GM21367 (cell line): ENCODE measurements around the gene CGB7.
"Not testable (repeated sequence)": the region's sequence is repeated elsewhere in the genome, so short reads cannot be mapped to it uniquely, and the experiment has no call there.

Source experiments
- ATAC-seq: cut with Tn5 transposase; IDR thresholded peaks from one replicate; pipeline ENCODE4 v1.9.1; 2021; ENCODE audit not compliant: unreplicated experiment

CGB7 gene

DNA sequence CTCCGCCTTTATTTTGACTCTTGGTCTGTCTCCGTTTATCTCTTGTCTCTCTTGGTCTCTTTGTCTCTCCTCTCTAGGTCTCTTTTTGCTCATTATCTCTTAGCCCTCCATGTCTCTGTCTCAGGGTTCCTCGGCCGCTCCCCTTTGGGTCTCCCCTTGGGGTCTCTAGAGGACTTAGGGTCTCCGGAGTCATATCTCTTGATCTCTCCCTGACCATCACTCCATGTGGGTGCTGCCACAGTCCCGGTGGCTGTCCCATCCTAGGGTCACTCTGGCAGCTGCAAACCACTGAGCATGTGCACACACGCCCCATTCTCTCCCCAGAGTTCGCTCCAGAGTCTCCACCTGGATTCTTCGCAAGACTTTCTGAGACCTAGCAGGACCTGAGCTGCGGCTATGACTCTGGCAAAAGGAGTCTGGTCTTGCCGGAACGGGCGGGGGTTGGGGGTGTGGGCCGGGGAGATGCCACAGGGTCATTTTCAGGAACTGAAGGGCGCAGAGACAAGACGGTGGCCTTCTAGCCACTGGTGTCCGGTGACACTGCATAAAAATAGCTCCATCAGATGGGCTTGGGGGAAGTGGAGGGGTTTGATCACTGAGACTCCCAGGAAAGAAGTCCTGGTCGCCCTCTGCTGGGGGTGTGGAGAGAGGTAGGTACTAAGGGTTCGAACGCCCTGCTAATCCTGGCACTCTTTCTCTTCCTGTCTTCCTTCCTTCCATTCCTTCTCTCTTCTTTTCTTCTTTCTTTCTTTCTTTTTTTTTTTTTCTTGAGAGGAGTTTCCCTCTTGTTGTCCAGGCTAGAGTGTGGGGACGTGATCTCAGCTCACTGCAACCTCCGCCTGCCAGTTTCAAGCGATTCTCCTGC, 16.2 kb upstream of the CGB7 start:
- ATAC-seq, result no peak

DNA sequence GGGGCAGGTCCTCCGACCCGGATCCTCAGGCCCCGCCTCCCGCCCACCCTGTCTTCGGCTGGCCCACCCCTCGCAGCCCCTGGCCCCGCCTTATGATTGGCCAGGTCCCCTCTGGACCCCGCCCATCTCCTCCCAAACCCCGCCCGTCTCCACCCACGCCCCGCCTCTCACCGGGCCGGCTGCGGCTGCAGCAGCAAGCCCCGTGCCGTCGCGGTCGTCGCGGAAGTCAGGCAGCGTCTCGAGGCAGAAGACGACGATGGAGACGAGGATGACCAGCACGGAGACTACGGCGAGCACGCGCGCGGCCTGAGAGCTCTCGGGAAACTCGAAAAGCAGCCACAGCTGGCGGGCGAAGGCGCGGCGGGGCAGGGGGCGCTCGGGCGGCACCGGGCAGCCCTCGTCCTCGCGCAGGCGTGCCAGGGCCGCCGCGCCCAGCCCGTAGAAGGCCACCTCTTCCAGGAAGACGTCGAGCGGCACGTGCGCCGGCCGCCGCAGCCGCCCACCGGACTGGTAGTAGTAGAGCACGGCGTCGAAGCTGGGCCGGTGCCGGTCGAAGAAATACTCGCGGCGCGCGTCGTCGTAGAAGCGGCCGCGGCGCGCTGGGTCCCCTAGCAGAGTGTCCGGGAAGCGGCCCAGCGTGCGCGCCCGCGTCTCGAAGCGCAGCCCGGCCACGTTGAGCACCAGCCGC, 14.5 kb upstream of the CGB7 start:
- ATAC-seq, result no peak

DNA sequence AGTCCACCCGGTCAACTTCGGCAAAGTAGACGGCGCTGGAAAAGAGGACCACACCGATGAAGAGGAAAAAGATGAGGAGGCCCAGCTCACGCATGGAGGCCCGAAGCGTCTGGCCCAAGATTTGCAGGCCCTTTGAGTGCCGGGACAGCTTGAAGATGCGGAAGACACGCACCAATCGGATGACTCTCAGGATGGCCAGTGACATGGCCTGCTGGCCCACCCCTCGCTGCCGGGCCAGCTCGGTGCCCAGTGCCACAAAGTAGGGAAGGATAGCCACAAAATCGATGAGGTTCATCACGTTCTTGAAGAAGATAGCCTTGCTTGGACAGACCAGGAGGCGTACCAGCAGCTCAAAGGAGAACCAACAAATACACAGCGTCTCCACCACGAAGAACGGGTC, 12.9 kb upstream of the CGB7 start:
- no peak for ATAC-seq

DNA sequence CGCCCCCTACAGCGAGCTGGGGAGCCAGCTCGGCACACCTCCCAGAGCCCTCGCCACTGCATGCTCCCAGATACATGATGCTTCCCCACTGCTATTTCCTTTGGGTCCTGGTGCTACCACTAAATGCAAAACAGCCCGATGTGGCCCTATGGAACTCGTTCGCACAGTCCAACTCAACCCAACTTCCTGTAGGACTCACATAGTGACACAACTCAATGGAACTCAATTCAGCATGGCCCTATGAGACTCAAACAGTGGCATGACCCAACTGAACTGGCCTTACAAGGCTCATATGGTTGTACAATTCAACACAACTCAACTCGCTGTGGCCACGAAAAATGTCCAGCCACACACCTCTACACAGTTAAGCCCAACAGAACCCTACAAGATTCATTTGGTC, 11.5 kb upstream of the CGB7 start:
- no peak for ATAC-seq

GRCh38 chr19:49067554-49067953, 10.0 kb upstream of the CGB7 start:
- no peak for ATAC-seq

DNA sequence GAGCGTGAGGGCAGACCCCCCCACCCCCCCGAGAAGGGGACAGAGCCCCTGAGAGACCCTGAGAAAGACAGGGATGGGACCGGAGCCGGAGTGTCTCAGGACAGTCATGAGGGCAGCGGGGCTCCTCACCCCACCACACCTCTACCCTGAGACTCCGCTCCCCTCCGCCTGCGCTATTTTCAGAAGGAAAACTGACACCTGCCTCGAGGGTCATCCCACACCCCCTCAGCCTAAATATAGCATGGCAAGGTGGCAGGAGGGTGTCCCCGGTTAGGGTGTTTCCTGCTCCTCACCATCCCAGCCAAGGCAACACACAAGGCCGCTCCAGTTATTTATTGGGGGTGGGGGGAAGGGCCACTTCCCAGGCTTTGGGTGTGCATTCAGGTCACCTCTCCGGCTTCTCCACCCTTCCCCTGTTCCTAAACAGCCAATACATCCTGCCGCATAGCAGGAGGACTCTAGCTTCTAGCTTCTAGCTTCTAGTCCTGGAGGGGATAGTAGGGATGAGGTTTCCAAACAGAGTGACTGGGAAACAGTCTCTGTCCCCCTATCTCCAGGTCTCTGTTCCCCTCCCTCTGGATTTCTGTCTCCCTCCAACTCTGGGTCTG, 8.5 kb upstream of the CGB7 start:
- ATAC-seq, result no peak

- no peak for ATAC-seq
Measured at GRCh38 chr19:49064768-49065611, 7.4 kb upstream of the CGB7 start, which contains the start of gene NTF4. Gene NTF4 (minus strand): TSS chr19:49064818. CDS start chr19:49061997, 2,821 bp downstream.

DNA sequence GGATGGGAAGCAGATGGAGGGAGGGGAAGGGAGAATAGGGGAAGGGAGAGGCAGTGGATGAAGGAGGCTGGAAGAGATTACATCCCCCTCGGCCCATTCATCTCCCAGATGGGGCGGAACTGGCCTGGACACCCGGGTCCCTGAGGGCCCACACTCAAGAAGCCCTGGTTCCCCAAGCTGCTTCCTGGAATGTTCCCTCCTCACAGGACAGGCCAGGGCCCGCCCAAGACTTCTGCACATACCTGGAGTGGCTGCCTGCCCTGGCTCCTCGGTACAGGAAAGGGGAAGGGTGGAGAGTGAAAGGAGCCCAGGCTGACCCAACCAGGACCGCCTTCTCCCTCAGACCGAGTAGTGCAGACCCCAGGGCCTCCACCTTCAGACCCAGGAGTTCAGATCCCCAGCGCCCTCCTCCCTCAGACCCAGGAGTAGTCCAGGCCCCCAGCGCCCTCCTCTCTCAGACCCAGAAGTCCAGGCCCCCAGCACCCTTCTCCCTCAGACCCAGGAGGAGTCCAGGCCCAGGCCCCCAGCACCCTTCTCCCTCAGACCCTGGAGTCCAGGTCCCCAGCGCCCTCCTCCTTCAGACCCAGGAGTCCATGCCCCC, 6.6 kb upstream of the CGB7 start:
- no peak for ATAC-seq

- no peak for ATAC-seq
Measured at GRCh38 chr19:49061445-49061844, 3.9 kb upstream of the CGB7 start.

GRCh38 chr19:49061000-49061399, 3.5 kb upstream of the CGB7 start:
- no peak for ATAC-seq

- ATAC-seq, result no peak
Measured at GRCh38 chr19:49059053-49059452, 1.5 kb upstream of the CGB7 start.

DNA sequence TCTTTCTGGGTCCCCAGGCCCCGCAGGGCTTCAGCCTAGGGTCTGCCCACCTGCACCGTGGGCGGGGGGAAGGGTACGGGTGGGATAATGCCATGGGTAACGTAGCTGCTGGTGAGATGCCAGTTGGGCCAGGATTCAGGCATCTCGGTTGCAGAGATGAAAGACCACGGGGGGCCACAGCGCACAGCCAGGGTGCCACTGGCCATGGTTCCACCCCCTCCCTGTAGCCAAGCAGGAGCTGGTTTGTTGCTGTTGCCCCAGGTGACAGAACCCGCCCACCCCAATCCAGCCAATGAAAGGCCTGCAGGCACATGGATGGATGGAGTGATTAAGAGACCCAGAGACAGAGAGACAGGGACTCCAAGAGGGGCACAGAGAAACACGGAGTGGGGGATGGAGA, 1.0 kb upstream of the CGB7 start:
- no peak for ATAC-seq

DNA sequence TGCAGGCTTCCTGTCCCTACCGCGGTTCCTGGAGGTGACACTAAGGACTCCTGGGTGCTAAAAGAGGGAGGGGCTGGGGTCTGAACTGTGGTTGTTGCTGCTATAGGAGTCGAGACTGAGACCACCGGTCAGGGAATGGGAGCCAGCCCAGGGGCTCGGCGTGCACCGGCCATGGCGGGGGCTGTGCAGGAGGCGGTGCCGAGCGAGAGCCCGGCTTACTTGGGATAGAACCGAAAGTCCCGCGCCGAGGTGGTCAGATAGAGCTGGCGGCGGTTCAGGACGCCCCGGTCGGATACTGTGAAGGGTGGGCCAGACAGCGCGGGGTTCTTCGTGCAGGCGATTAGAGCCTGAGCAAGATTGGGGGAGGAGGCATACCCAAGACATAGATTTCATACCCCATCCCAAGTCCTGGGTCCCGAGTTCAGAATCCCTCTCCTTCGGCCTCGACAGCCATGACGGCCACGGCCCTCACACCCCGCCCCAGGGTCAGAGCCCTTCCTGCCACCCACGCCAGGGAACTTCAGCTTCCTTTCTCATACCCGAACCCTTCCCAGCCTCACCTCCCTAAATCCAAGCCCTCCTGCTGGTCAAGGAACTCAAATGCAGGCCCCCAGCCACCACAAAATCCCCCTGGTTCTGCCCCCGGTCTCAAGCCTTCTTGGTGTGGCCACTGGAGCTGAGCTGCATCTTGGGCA, 500 bp downstream of the CGB7 start:
- not testable (repeated sequence) for ATAC-seq

GRCh38 chr19:49056101-49056901, 1.2 kb downstream of the CGB7 start:
- ATAC-seq, result no peak

DNA sequence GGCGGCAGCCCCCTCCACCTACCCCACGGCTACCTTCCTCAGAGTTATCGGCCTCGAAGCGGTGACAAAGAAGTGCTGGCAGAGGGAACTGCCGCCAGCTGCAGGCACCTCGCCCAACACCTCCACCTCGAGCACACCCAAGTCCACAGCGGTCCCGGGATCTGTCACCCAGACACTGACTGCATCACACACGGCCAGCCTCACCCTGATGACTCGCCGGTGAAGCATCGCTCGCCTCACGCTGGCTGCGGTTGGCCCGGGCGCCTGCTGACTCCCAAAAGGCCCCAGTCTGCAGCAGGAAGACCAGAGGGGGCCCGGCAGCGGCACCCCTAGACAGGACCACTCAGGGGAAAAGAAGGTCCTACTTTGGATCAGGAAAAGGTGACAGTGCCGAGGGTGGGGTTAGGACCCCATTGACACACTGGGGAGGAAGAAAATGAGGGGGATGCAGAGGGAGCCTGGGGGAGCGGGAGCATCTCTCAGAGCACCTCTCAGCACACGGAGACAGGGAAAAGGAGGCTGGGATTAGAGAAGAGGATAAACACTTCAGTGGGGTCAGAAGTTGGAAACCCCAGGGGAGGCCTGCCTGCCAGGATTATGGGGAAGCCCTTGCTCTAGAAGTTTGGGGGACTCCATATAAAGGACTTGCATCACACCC, 7.0 kb downstream of the CGB7 start:
- not testable (repeated sequence) for ATAC-seq

DNA sequence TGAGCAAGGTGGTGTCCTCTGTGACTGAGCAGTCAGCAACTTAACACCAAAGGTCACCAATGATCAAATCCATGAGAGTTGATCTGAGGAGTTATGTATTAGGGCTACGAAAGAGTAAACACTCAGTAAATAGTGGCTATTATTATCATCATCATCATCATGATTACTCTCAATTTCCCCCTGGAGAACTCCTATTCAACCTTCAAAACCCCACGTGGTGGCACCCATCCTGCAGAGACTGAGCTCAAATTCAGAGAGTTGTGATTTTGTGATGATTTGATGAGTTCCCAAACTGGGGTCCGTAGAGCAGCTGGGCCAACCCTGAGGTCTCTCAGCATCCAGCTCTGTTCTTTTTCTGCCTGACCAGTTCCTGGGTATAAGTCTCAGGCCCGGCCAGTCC, 7.7 kb downstream of the CGB7 start:
- not testable (repeated sequence) for ATAC-seq

DNA sequence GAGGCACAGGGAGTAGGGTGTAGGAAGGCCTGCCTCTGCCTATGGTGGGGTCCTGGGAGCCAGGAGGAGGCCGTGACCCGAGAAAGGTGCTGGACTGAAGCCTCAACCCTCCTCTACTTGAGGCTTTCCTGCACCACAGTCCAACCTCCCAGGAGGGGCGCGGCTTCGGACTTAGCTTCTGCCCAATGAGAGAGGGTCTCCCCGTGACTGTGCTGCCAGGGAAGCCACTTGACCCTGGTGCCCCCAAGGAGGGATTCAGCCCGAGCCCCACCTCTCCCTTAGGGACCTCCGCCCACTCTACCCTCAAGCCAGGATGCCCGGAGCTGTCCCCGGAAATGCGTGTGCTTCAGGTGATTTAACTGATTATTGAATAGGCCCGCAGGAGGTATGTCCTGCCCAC, 8.5 kb downstream of the CGB7 start, which contains the start of gene CGB8:
TSS of gene CGB8 (minus strand) at position 101 of the 400 bp plus-strand sequence. CDS start 372 bp downstream, outside the sequence.
- not testable (repeated sequence) for ATAC-seq

- ATAC-seq, result not testable (repeated sequence)
Measured at GRCh38 chr19:49043548-49043947, 14.0 kb downstream of the CGB7 start, which contains the start of gene CGB5. Gene CGB5 (plus strand): TSS chr19:49043848. CDS start chr19:49044210, 362 bp downstream.
